Neuronal stem cell (in vitro differentiated cells): ENCODE measurements around the gene UXT.

ENCODE experiments used
- DNase-seq: peaks from one replicate; pipeline ENCODE4 v3.0.0-alpha.2; 2013; ENCODE audit warnings: low spot score
- H2AFZ ChIP-seq: one replicate; pipeline ENCODE4 v1.6.1; 2013; ENCODE audit warnings: mild to moderate bottlenecking, low read length, inconsistent platforms
- H2AK5ac ChIP-seq: 2 replicates; pipeline ENCODE4 v1.6.1; 2013; ENCODE audit warnings: low read depth, mild to moderate bottlenecking, inconsistent platforms, low read length, moderate library complexity, mixed read lengths
- H2BK120ac ChIP-seq: 2 replicates; pipeline ENCODE4 v1.6.1; 2013; ENCODE audit warnings: low read depth, mild to moderate bottlenecking, inconsistent platforms, low read length, moderate library complexity, mixed read lengths
- H2BK12ac ChIP-seq: one replicate; pipeline ENCODE4 v1.6.1; 2013; ENCODE audit warnings: low read length, inconsistent platforms
- H2BK15ac ChIP-seq: 2 replicates; pipeline ENCODE4 v1.6.1; 2013; ENCODE audit warnings: mild to moderate bottlenecking, low read length, inconsistent platforms, mixed read lengths
- H2BK5ac ChIP-seq: one replicate; pipeline ENCODE4 v1.6.1; 2013; ENCODE audit warnings: inconsistent platforms, mild to moderate bottlenecking, low read length, moderate library complexity
- H3K14ac ChIP-seq: one replicate; pipeline ENCODE4 v1.6.1; 2013; ENCODE audit warnings: low read length, inconsistent platforms
- H3K18ac ChIP-seq: 2 replicates; pipeline ENCODE4 v1.6.1; 2013; ENCODE audit warnings: low read length, inconsistent platforms
- H3K23ac ChIP-seq: 2 replicates; pipeline ENCODE4 v1.6.1; 2013; ENCODE audit warnings: low read depth, mild to moderate bottlenecking, mixed read lengths, low read length, inconsistent platforms; ENCODE audit not compliant: poor library complexity
- H3K27ac ChIP-seq: replicated peaks from 3 replicates; pipeline ENCODE4 v1.5.1; 2013; ENCODE audit warnings: low read length, inconsistent platforms
- H3K27me3 ChIP-seq, 3 experiments: 2 replicates each; pipeline ENCODE4 v1.6.1; 2013; ENCODE audit warnings: low read length in 3 of 3, mild to moderate bottlenecking in 2 of 3, inconsistent platforms in 1 of 3, low read depth in 1 of 3, mixed read lengths in 1 of 3, moderate library complexity in 1 of 3; ENCODE audit not compliant: control insufficient read depth in 3 of 3, insufficient read depth in 3 of 3
- H3K36me3 ChIP-seq, 2 donors: replicated peaks in 1 of 2; 2 replicates each; pipeline ENCODE4 v1.6.1; 2013; ENCODE audit warnings: low read length in 2 of 2; ENCODE audit not compliant: control insufficient read depth in 2 of 2, insufficient read depth in 2 of 2
- H3K4ac ChIP-seq: 2 replicates; pipeline ENCODE4 v1.6.1; 2013; ENCODE audit warnings: inconsistent platforms, mild to moderate bottlenecking, low read length, moderate library complexity
- H3K4me1 ChIP-seq, 2 donors: 1 replicate in 1 of 2; 2 replicates in 1 of 2; pipeline ENCODE4 v1.6.1; 2013; ENCODE audit warnings: low read length in 2 of 2, low read depth in 1 of 2; ENCODE audit not compliant: control insufficient read depth in 2 of 2, insufficient read depth in 1 of 2
- H3K4me2 ChIP-seq: one replicate; pipeline ENCODE4 v1.6.1; 2013; ENCODE audit warnings: mild to moderate bottlenecking, low read length, inconsistent platforms; ENCODE audit not compliant: insufficient read depth, poor library complexity, severe bottlenecking
- H3K4me3 ChIP-seq, 2 donors: 2 replicates each; pipeline ENCODE4 v1.5.1; 2013; ENCODE audit warnings: low read length in 2 of 2, mild to moderate bottlenecking in 2 of 2, inconsistent platforms in 1 of 2, moderate library complexity in 1 of 2
- H3K79me1 ChIP-seq: one replicate; pipeline ENCODE4 v1.6.1; 2013; ENCODE audit warnings: low read depth, mild to moderate bottlenecking, inconsistent platforms, low read length, moderate library complexity
- H3K9ac ChIP-seq: one replicate; pipeline ENCODE4 v1.6.1; 2013; ENCODE audit warnings: mild to moderate bottlenecking, low read depth, low read length, inconsistent platforms; ENCODE audit not compliant: poor library complexity
- H3K9me3 ChIP-seq, 2 donors: replicated peaks in 1 of 2; 2 replicates each; pipeline versions ENCODE3 to v1.6.1; 2013; ENCODE audit warnings: low read length in 2 of 2, mild to moderate bottlenecking in 2 of 2, inconsistent platforms in 1 of 2, low read depth in 1 of 2, mixed read lengths in 1 of 2, moderate library complexity in 1 of 2; ENCODE audit not compliant: control insufficient read depth in 2 of 2, insufficient read depth in 1 of 2
- H4K8ac ChIP-seq: one replicate; pipeline ENCODE4 v1.6.1; 2013; ENCODE audit warnings: low read depth, mild to moderate bottlenecking, inconsistent platforms, low read length, moderate library complexity
- H4K91ac ChIP-seq: one replicate; pipeline ENCODE4 v1.6.1; 2013; ENCODE audit warnings: low read length, low read depth, mild to moderate bottlenecking, inconsistent platforms; ENCODE audit not compliant: poor library complexity
- WGBS, 2 donors: extraction: QIAGEN DNeasy Blood & Tissue Kit; methylation state at CpG; one replicate each; pipeline ENCODE4 v1.1.7; 2013; ENCODE audit warnings: missing lambda C conversion rate in 2 of 2, mixed read lengths in 1 of 2; ENCODE audit not compliant: insufficient read length in 2 of 2, insufficient replicate concordance in 1 of 2; ENCODE audit errors: extremely low coverage in 2 of 2; 5-methylcytosine and 5-hydroxymethylcytosine counted together

UXT gene

DNA sequence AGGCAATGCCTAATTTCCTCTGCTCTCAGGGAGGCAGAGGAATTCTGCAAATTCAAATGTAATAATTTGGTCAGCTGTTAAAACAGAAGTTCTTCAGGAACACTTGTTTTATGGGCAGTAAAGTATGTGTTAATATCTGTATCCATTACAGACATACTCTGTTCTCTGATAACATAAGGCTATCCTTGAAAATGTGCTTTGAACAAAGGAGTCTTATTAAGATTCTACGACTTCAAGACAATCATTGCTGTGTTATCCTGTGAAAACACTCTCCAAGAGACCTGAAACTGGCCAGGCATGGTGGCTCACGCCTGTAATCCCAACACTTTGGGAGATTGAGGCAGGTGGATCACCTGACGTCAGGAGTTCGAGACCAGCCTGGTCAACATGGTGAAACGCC lies 27.3 kb downstream of the UXT start:
- Histone ChIP-seq H2BK120ac (no peak overlapping the region), H3K36me3 (peaks cover 6 to 18% of the 10 kb centered on the region in 2 donors), H3K9me3 (no peaks in the 10 kb centered on the region), H3K4me2 (no peak overlapping the region), H3K4ac (no peak overlapping the region), H3K23ac (no peak overlapping the region), H3K79me1 (no peaks in the 10 kb centered on the region), H2BK5ac (no peak overlapping the region), H4K8ac (no peak overlapping the region), H3K4me3 (no peak overlapping the region), H4K91ac (no peak overlapping the region), H3K4me1 (peaks cover 0 to 2% of the 10 kb centered on the region in 2 donors), H3K18ac (no peak overlapping the region), H3K14ac (no peak overlapping the region), H2BK12ac (no peak overlapping the region), H2AFZ (no peak overlapping the region), H3K27me3 (no peaks in the 10 kb centered on the region), H3K27ac (no peak overlapping the region), H2BK15ac (no peak overlapping the region), H3K9ac (no peak overlapping the region), H2AK5ac (no peak overlapping the region)
- no peak for DNase-seq
- WGBS, 2 donors = no CpG with 5 or more reads among the region's 5 CpGs

- Histone ChIP-seq H2AFZ (no peak within 1 kb of the TSS), H3K79me1 (no peaks in the 10 kb centered on the region), H2BK15ac (no peak within 1 kb of the TSS), H3K14ac (no peak within 1 kb of the TSS), H3K27ac (no peak within 1 kb of the TSS), H3K4me1 (no peaks in the 10 kb centered on the region), H2BK12ac (no peak within 1 kb of the TSS), H3K4me3 (no peak within 1 kb of the TSS), H3K9ac (no peak within 1 kb of the TSS), H3K4ac (no peak within 1 kb of the TSS), H2BK5ac (no peak within 1 kb of the TSS), H3K4me2 (no peak within 1 kb of the TSS), H3K9me3 (no peaks in the 10 kb centered on the region), H3K23ac (no peak within 1 kb of the TSS), H4K91ac (no peak within 1 kb of the TSS), H3K18ac (no peak within 1 kb of the TSS), H3K27me3 (no peaks in the 10 kb centered on the region), H2AK5ac (no peak within 1 kb of the TSS), H3K36me3 (peaks cover 2 to 6% of the 10 kb centered on the region in 2 donors), H4K8ac (no peak within 1 kb of the TSS), H2BK120ac (no peak within 1 kb of the TSS)
- no peak for DNase-seq
- WGBS, 2 donors = no CpG with 5 or more reads among the region's 14 CpGs
Observed at GRCh38 chrX:47629419-47630200, 29.4 kb downstream of the UXT start, which contains the start of gene CFP. Gene CFP (minus strand): TSS chrX:47629930. CDS start chrX:47629844, 86 bp downstream.

DNA sequence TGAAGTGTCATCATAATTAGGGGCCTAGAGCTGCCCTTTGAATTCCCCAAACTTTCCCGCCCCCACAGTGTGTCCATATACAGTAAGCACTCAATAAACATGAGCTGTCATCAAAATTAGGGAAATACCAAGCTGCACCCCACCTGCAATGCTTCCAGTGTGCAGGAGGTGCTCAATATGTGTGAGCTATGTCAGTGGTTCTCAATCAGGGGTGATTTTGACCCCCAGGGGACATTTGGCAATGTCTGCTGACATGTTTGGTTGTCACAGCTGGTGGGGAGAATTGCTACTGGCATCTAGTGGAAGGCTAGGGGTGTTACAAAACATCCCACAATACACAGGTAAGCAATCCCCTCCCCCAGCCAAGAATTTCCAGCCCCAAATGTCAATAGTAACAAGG lies 30.0 kb downstream of the UXT start:
- Histone ChIP-seq H3K9ac (no peak overlapping the region), H3K27ac (no peak overlapping the region), H3K9me3 (no peaks in the 10 kb centered on the region), H2BK15ac (no peak overlapping the region), H2BK120ac (no peak overlapping the region), H3K27me3 (no peaks in the 10 kb centered on the region), H3K14ac (no peak overlapping the region), H2AFZ (no peak overlapping the region), H3K4me3 (no peak overlapping the region), H3K23ac (no peak overlapping the region), H3K4me1 (peaks cover under 1 to 3% of the 10 kb centered on the region in 2 donors), H2BK12ac (no peak overlapping the region), H2AK5ac (no peak overlapping the region), H3K79me1 (no peaks in the 10 kb centered on the region), H2BK5ac (no peak overlapping the region), H3K4ac (no peak overlapping the region), H3K36me3 (no peaks in the 10 kb centered on the region), H3K4me2 (no peak overlapping the region), H4K8ac (no peak overlapping the region), H3K18ac (no peak overlapping the region), H4K91ac (no peak overlapping the region)
- no CpG with 5 or more reads among the region's 1 CpG for WGBS, 2 donors
- no peak for DNase-seq

GRCh38 chrX:47625365-47625764 lies 33.6 kb downstream of the UXT start:
- H3K14ac ChIP-seq = no peak overlapping the region
- no peak overlapping the region for H3K27ac ChIP-seq
- DNase-seq = no peak
- H2AFZ ChIP-seq = no peak overlapping the region
- H3K9me3 ChIP-seq = no peaks in the 10 kb centered on the region
- H3K9ac ChIP-seq = no peak overlapping the region
- no CpG with 5 or more reads among the region's 2 CpGs for WGBS, 2 donors
- peaks cover 0 to 2% (median 0%) of the 10 kb centered on the region in 3 experiments for H3K27me3 ChIP-seq
- no peak overlapping the region for H4K91ac ChIP-seq
- H4K8ac ChIP-seq = no peak overlapping the region
- H2BK5ac ChIP-seq = no peak overlapping the region
- H2AK5ac ChIP-seq = no peak overlapping the region
- H3K4me2 ChIP-seq = no peak overlapping the region
- H3K79me1 ChIP-seq = no peaks in the 10 kb centered on the region
- no peak overlapping the region for H2BK12ac ChIP-seq
- no peak overlapping the region for H3K23ac ChIP-seq
- H3K4me1 ChIP-seq = peaks cover 2 to 6% of the 10 kb centered on the region in 2 donors
- no peak overlapping the region for H3K18ac ChIP-seq
- H3K4ac ChIP-seq = no peak overlapping the region
- H3K4me3 ChIP-seq = no peak overlapping the region
- H2BK120ac ChIP-seq = no peak overlapping the region
- no peak overlapping the region for H2BK15ac ChIP-seq
- no peaks in the 10 kb centered on the region for H3K36me3 ChIP-seq
